ENCODE measurements around the gene NCMAP. TPM values are rescaled to one million over a fixed set of nuclear protein-coding genes. Genes with fewer than 3 reads are reported as not detected.
"Not testable (repeated sequence)": the region's sequence is repeated elsewhere in the genome, so short reads cannot be mapped to it uniquely, and the experiment has no call there.

The NCMAP gene
- total RNA-seq, 1 donor from 2014 or later, result not detected

- no peak for DNase-seq (ENCODE audit: low read depth, low spot score)
These were observed 14.1 kb upstream of the NCMAP start for GRCh38 chr1:24541711-24542346.

- no peak for DNase-seq (ENCODE audit: low read depth, low spot score)
These were observed 11.6 kb upstream of the NCMAP start for GRCh38 chr1:24544239-24544638.

DNA sequence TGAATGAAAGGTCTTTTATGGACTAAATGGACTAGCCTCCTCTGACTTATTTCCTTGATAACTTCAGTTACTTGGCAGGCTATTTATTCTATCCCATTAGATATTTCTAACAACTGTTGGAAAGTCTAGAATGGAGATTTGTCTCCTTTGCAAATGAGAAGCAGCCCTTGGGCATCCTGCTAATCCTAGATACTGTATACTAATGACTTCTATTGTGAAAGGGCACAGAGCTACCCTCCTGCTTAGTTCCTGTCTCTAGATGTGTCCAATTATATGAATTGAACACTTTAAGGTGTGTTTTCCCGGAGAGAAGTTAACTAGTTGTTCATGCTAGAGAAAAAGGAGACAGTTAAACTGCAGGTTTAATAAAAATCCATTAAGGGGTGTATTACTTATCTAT, 10.2 kb upstream of the NCMAP start:
- no peak for DNase-seq (ENCODE audit: low read depth, low spot score)

- DNase-seq (ENCODE audit: low read depth, low spot score), result no peak
These were observed 8.7 kb upstream of the NCMAP start for GRCh38 chr1:24547195-24547594.

DNA sequence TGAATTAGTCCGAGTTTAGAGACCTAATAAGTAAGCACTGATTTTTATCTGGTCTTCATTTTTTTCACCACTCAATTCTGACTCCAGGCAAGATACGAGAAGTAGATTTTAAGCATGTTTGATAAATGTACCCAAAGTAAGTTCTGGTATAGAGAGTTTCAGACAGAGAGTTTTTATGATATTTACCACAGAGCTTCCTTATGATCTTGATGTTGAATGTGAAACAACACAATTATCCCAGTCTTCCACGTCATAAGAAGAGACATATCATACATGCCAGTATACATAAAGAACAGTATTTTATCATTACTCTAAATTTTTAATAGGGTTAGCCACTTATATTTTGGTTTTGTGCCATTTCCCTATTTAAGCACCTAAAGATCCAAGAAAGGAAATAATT, 7.8 kb upstream of the NCMAP start:
- no peak for DNase-seq (ENCODE audit: low read depth, low spot score)

DNA sequence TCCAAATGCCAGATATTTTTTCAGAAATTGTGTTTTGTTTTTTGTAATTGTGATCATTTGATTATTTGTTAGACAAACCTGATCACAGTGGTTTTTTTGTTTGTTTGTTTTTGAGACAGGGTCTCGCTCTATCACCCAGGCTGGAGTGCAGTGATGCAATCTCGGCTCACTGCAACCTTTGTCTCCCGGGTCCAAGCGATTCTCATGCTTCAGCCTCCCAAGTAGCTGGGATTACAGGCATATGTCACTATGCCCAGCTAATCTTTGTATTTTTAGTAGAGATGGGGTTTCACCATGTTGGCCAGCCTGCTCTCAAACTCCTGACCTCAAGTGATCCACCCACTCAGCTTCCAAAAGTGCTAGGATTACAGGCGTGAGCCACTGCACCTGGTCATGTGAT, 6.7 kb upstream of the NCMAP start:
- not testable (repeated sequence) for DNase-seq (ENCODE audit: low read depth, low spot score)

GRCh38 chr1:24551290-24551959, 4.5 kb upstream of the NCMAP start:
- DNase-seq (ENCODE audit: low read depth, low spot score), result no peak

GRCh38 chr1:24551960-24552571, 3.8 kb upstream of the NCMAP start:
- DNase-seq (ENCODE audit: low read depth, low spot score), result no peak

- no peak for DNase-seq (ENCODE audit: low read depth, low spot score)
These were observed 2.0 kb upstream of the NCMAP start for GRCh38 chr1:24553931-24554330.

- no peak for DNase-seq (ENCODE audit: low read depth, low spot score)
These were observed 1.2 kb upstream of the NCMAP start for GRCh38 chr1:24554714-24555113.

DNA sequence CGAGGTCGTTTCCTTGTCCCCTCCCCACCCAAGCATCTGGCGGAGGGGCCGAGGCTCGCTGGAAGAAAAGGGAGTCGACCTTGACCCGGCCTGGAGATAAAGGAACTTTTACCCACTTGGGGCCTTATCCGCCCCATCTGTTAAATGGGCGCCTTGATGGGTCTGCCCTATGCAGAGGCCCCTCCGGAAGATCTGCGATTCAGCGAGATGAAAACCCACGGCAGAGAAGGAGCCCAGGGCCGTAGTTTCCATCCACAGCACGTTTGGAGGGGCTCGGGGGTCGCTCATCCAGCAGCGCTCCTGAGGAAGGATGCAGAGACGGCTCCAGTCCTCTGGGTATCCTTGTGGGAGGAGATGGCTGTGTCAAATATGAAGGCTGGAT, 518 bp downstream of the NCMAP start:
- no peak for DNase-seq (ENCODE audit: low read depth, low spot score)

- no peak for DNase-seq (ENCODE audit: low read depth, low spot score)
These were observed 1.3 kb downstream of the NCMAP start for GRCh38 chr1:24557220-24557619.

- no peak for DNase-seq (ENCODE audit: low read depth, low spot score)
These were observed 1.8 kb downstream of the NCMAP start for GRCh38 chr1:24557711-24558131.

DNA sequence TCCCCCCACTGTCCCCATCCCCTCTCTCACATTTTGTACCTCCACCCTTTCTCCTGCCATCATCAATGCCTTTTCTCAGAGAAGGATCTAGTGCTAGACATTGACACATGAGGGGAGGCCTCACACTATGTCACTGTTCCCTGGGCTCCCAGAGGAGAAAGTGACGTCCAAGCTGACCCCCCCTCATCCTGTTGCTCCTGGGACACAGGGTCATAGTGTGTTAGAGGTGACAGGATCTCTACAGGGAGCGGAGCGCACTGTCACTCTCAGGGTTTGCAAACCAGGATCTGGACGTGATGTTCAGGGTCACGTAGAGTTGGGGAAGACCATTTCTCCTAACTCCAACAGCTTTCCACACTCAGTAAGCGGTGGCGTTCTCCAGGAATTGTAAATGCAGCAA, 2.6 kb downstream of the NCMAP start:
- DNase-seq (ENCODE audit: low read depth, low spot score), result no peak

DNA sequence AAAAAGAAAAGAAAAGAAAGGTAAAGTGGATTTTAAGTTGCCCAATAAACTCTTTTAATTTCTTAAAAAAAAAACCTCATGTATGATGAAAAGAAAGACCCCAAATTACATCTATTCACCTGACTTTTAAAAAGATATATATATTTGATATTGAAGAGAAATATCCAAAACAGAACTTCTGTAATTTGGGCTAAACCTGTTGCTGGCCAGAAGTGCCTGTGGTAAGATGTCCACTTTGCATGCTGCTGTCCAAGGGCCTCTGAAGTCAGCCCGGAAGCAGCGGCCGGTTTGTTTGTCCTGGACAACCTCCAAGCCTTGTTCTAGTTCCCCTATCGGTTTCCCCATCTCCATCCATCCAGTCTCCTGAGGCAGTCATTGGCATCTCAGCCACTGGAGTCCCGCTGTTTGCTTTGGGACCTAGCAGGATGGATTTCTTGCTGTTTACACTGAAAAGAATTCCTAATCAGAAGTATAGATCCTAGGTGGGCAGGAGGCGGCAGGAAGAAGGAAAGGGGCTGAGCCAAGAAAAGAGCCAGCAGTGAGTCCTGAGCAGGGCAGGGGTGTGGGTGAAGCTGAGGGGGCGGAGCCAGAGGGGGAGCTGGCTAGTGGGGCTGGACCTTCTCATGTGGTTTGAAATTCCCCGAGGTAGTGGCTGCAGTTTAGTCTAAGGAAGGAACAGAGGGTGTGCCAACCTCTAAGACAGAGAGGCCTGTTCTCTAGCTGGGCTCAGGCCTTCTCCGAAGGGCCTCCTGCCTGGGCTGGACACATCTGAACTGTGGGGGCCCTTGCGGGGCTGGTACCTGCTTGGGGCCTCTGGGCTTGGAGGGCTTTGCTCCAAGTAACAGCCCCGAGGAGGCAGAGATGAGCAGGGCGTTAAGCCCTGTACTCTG, 3.3 kb downstream of the NCMAP start:
- DNase-seq (ENCODE audit: low read depth, low spot score), result no peak

DNA sequence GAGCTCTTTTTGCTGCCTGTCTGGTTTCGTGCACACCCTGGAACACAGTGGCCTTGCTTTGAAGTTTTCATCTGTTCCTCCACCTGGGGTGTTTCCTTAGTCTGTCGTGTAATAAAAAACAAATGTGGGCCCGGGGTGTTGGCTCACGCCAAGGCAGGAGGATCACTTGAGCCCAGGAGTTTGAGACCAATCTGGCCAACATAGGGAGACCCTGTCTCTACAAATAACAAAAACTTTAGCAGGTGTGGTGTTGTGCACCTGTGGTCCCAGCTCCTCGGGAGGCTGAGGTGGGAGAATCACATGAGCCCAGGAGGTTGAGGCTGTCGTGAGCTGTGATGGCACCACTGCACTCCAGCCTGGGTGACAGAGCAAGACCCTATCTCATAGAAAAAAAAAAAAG, 4.5 kb downstream of the NCMAP start:
- no peak for DNase-seq (ENCODE audit: low read depth, low spot score)

- DNase-seq (ENCODE audit: low read depth, low spot score), result no peak
These were observed 6.7 kb downstream of the NCMAP start for GRCh38 chr1:24562625-24563024.

GRCh38 chr1:24564695-24565094, 8.8 kb downstream of the NCMAP start:
- no peak for DNase-seq (ENCODE audit: low read depth, low spot score)

DNA sequence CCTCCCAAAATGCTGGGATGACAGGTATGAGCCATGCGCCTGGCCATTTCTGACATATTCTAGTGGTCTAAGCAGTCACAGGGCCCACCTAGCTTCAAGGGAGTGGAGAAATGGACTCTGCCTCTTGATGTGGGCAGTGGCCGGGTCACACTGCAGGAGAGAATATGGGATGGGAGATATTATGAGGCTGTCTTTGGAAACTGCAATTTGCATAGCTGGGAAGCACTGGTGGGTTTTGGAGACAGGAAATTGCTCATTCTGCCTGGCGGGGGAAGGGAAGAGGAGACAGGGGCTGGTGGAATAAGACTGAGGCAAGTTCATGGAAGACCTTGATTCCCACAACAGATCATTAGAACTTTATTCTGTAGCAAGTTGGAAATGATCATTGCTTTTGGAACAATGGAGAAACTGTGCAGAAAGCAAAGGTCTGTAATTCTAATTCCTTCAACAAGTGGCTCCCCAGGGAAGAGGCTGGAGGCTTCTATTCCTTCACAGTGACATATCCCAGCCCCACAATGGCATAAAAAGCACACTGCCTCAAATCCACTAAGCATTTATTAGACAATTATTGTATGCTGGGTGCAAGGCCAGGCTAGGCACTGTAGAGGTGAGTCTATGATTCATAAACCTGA, 10.5 kb downstream of the NCMAP start:
- DNase-seq (ENCODE audit: low read depth, low spot score), result no peak

DNA sequence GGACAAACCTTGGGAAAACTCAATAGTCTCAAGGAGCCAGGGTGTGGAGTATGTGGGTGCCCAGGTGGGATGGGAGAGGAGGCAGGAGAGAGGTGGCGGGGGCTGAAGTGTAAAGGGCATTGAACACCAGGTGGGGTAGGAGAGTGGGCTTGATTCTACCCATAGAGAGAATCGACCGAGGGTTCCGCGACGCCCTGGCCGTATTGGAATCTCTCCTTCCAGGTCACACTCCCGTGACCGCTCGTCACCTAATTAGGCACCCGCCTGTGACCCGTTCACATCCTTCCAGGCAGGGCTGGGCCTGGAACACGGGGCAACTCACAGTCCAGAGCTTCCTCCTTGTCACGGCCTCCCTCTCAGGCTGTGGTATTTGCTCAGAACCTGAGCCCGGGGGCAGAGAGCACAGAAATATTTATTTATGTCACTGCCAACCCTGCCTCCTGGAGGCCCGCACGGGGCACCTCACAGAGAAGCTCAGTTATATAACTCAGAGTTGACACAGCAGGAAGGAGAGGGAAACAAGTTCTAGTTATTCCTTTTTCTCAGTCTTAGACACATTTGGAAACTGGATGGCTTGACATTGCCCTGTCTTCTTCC, 12.0 kb downstream of the NCMAP start:
- DNase-seq (ENCODE audit: low read depth, low spot score), result no peak

DNA sequence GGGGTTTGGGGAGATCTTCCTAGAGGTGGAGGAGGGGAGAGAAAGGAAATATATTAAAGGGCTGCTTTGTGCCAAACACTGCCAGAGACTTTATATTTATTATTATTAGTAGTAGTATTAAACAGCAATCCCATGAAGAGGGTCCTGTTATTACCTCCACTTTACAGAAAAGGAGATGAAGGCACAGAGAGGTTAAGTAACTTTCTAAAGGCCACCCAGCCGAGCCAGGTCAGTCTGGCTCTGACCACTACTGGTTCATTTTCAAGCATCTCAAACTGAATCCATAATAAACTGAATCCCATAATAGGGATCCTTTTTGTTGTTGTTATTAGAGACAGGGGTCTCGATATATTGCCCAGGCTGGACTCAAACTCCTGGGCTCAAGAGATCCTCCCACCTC, 12.6 kb downstream of the NCMAP start:
- DNase-seq (ENCODE audit: low read depth, low spot score), result no peak
